Measurements from ENCODE around the gene RERE. TPM values are rescaled to one million over a fixed set of nuclear protein-coding genes. Genes with fewer than 3 reads are reported as not detected.

RERE gene
- total RNA-seq, 3 donors from 2014 or later: 99.5 to 204 (median 174) TPM

DNA sequence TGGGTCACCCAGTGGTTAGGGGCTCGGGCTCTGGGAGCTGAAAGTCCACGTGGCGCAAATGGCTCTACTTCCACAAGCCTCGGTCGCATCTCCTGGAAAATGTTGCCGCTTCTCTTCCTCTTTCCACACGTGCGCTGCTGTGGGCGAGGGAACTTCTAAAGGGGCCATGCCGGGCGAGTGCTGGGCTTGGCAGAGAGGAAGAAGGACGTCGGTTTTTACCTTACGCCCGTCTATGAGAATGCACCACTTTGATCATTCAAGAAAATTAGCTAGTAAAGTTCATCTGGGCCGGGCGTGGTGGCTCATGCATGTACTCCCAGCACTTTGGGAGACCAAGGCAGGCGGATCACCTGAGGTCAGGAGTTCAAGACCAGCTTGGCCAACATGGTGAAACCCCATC is 489.2 kb downstream of the RERE start:
- ATAC-seq (no peak), DNase-seq (no peak)
- Histone ChIP-seq H3K36me3 (ENCODE audit: low read depth) (no peaks in the 10 kb centered on the region), H3K4me1 (ENCODE audit: low read depth) (no peaks in the 10 kb centered on the region), H3K4me3 (no peak overlapping the region), H3K9me3 (no peaks in the 10 kb centered on the region)
- intact Hi-C loops (cut with DNase I, micrococcal nuclease): no loop called here
- TF ChIP-seq, protein P1, sequence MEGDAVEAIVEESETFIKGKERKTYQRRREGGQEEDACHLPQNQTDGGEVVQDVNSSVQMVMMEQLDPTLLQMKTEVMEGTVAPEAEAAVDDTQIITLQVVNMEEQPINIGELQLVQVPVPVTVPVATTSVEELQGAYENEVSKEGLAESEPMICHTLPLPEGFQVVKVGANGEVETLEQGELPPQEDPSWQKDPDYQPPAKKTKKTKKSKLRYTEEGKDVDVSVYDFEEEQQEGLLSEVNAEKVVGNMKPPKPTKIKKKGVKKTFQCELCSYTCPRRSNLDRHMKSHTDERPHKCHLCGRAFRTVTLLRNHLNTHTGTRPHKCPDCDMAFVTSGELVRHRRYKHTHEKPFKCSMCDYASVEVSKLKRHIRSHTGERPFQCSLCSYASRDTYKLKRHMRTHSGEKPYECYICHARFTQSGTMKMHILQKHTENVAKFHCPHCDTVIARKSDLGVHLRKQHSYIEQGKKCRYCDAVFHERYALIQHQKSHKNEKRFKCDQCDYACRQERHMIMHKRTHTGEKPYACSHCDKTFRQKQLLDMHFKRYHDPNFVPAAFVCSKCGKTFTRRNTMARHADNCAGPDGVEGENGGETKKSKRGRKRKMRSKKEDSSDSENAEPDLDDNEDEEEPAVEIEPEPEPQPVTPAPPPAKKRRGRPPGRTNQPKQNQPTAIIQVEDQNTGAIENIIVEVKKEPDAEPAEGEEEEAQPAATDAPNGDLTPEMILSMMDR (IDR thresholded peaks at IDR 0.05): no peak

- H3K9me3 ChIP-seq: no peaks in the 10 kb centered on the region
- TF ChIP-seq, protein P1 (IDR thresholded peaks at IDR 0.05): no peak
- H3K4me1 ChIP-seq (ENCODE audit: low read depth): no peaks in the 10 kb centered on the region
- intact Hi-C loops (cut with DNase I, micrococcal nuclease): no loop called here
- H3K36me3 ChIP-seq (ENCODE audit: low read depth): no peaks in the 10 kb centered on the region
- no peak overlapping the region for H3K4me3 ChIP-seq
- DNase-seq (no peak), ATAC-seq (no peak)
Measured at GRCh38 chr1:8326265-8326664, 491.2 kb downstream of the RERE start.

GRCh38 chr1:8325771-8326170 is 491.7 kb downstream of the RERE start:
- H3K4me1 ChIP-seq (ENCODE audit: low read depth): no peaks in the 10 kb centered on the region
- TF ChIP-seq, protein P1 (IDR thresholded peaks at IDR 0.05): no peak
- no peaks in the 10 kb centered on the region for H3K9me3 ChIP-seq
- intact Hi-C loops (cut with DNase I, micrococcal nuclease): no loop called here
- DNase-seq (no peak), ATAC-seq (no peak)
- H3K4me3 ChIP-seq: no peak overlapping the region
- H3K36me3 ChIP-seq (ENCODE audit: low read depth): no peaks in the 10 kb centered on the region

GRCh38 chr1:8324176-8324810 is 493.1 kb downstream of the RERE start:
- TF ChIP-seq, protein P1 (IDR thresholded peaks at IDR 0.05): no peak
- ATAC-seq (no peak), DNase-seq (no peak)
- H3K36me3 ChIP-seq (ENCODE audit: low read depth): no peaks in the 10 kb centered on the region
- no peaks in the 10 kb centered on the region for H3K9me3 ChIP-seq
- H3K4me3 ChIP-seq: no peak overlapping the region
- intact Hi-C loops (cut with DNase I, micrococcal nuclease): no loop called here
- no peaks in the 10 kb centered on the region for H3K4me1 ChIP-seq (ENCODE audit: low read depth)

- ATAC-seq: no peak
- H3K9me3 ChIP-seq: no peaks in the 10 kb centered on the region
- intact Hi-C loops (cut with DNase I, micrococcal nuclease): no loop called here
- no peak overlapping the region for H3K4me3 ChIP-seq
- peaks cover under 1% of the 10 kb centered on the region for H3K4me1 ChIP-seq (ENCODE audit: low read depth)
- TF ChIP-seq, protein P1 (IDR thresholded peaks at IDR 0.05): no peak
- DNase-seq: no peak
- no peaks in the 10 kb centered on the region for H3K36me3 ChIP-seq (ENCODE audit: low read depth)
Measured at GRCh38 chr1:8323706-8324105, 493.7 kb downstream of the RERE start.

- TF ChIP-seq, protein P1 (IDR thresholded peaks at IDR 0.05): no peak
- intact Hi-C loops (cut with DNase I, micrococcal nuclease): no loop called here
- H3K36me3 ChIP-seq (ENCODE audit: low read depth): no peaks in the 10 kb centered on the region
- H3K9me3 ChIP-seq: no peaks in the 10 kb centered on the region
- no peak for ATAC-seq
- H3K4me1 ChIP-seq (ENCODE audit: low read depth): peaks cover 13% of the 10 kb centered on the region
- DNase-seq: no peak
- no peak overlapping the region for H3K4me3 ChIP-seq
Measured at GRCh38 chr1:8321612-8322011, 495.8 kb downstream of the RERE start.

Measured in mucosa of descending colon (tissue), 3 donors.